H1 (cell line): ENCODE measurements around the gene EIPR1. TPM values are rescaled to one million over a fixed set of nuclear protein-coding genes. Genes with fewer than 3 reads are reported as not detected.

Source experiments
- CTCF ChIA-PET: fragments of 300-600 bp; sonication (Branson Sonifier 250); formaldehyde crosslinking; loops from one replicate; lab custom pipeline; 2021; ENCODE audit not compliant: partially characterized antibody; lab: Charles Lee
- POLR2A ChIA-PET: fragments of 300-600 bp; sonication (Branson Sonifier 250); formaldehyde crosslinking; loops from one replicate; lab custom pipeline; 2021; ENCODE audit warnings: inconsistent platforms; ENCODE audit not compliant: partially characterized antibody; lab: Charles Lee
- DNase-seq, 2 experiments: peaks; one replicate each; pipeline versions ENCODE4 v3.0.0 to v3.0.0-alpha.2; 2010 to 2022; ENCODE audit warnings: low spot score in 2 of 2, low read depth in 1 of 2, mixed read lengths in 1 of 2
- FAIRE-seq: peaks from 2 replicates; lab custom pipeline; 2011; peaks lifted over from hg19 to GRCh38; lab: Jason Lieb, UNC
- H2AFZ ChIP-seq: 2 replicates; pipeline ENCODE4 v1.8.1; 2012; ENCODE audit warnings: low read length, inconsistent platforms
- H2AK5ac ChIP-seq: 2 replicates; pipeline ENCODE4 v1.6.1; 2013; ENCODE audit warnings: low read depth, low read length
- H2BK120ac ChIP-seq: replicated peaks from 2 replicates; pipeline ENCODE3; 2013; ENCODE audit warnings: low read depth, low read length, inconsistent platforms
- H2BK12ac ChIP-seq: 2 replicates; pipeline ENCODE4 v1.6.1; 2013; ENCODE audit warnings: low read depth, low read length
- H2BK15ac ChIP-seq: 2 replicates; pipeline ENCODE4 v1.6.1; 2013; ENCODE audit warnings: low read length
- H2BK20ac ChIP-seq: 2 replicates; pipeline ENCODE4 v1.6.1; 2013; ENCODE audit warnings: low read length
- H2BK5ac ChIP-seq: 2 replicates; pipeline ENCODE4 v1.6.1; 2013; ENCODE audit warnings: low read depth, low read length
- H3K14ac ChIP-seq: 2 replicates; pipeline ENCODE4 v1.6.1; 2013; ENCODE audit warnings: inconsistent platforms; ENCODE audit not compliant: insufficient read length
- H3K18ac ChIP-seq: 2 replicates; pipeline ENCODE4 v1.6.1; 2013; ENCODE audit warnings: low read length; ENCODE audit errors: extremely low read depth
- H3K23ac ChIP-seq: 2 replicates; pipeline ENCODE4 v1.6.1; 2013; ENCODE audit warnings: inconsistent platforms; ENCODE audit not compliant: insufficient read length
- H3K23me2 ChIP-seq: 2 replicates; pipeline ENCODE4 v1.6.1; 2013; ENCODE audit warnings: low read depth, low read length
- H3K27ac ChIP-seq: 2 replicates; pipeline ENCODE4 v1.6.1; 2011; ENCODE audit warnings: low read depth, low read length, inconsistent platforms
- H3K27me3 ChIP-seq, 4 experiments: replicated peaks in 1 of 4; 1 replicate in 1 of 4; 2 replicates in 3 of 4; pipeline versions ENCODE4 v1.6.1 to v1.8.1; 2011 to 2013; ENCODE audit warnings: low read length in 3 of 4, mild to moderate bottlenecking in 3 of 4, inconsistent platforms in 2 of 4, mixed read lengths in 2 of 4, moderate library complexity in 1 of 4; ENCODE audit not compliant: control insufficient read depth in 3 of 4, insufficient read depth in 3 of 4; ENCODE audit errors: extremely low read depth in 1 of 4
- H3K36me3 ChIP-seq, 4 experiments: 2 replicates each; pipeline versions ENCODE4 v1.6.1 to v1.8.1; 2011 to 2013; ENCODE audit warnings: mild to moderate bottlenecking in 4 of 4, low read length in 3 of 4, moderate library complexity in 2 of 4, control low read depth in 1 of 4, inconsistent platforms in 1 of 4; ENCODE audit not compliant: insufficient read depth in 4 of 4, control insufficient read depth in 2 of 4
- H3K4ac ChIP-seq: replicated peaks from 2 replicates; pipeline ENCODE3; 2013; ENCODE audit warnings: low read length, low read depth, mixed read lengths, inconsistent platforms; ENCODE audit not compliant: insufficient read length
- H3K4me1 ChIP-seq, 4 experiments: replicated peaks in 1 of 4; 1 replicate in 1 of 4; 2 replicates in 3 of 4; pipeline versions ENCODE4 v1.6.1 to v1.8.1; 2011 to 2013; ENCODE audit warnings: low read length in 3 of 4, inconsistent platforms in 2 of 4, mixed read lengths in 1 of 4; ENCODE audit not compliant: insufficient read depth in 4 of 4, control insufficient read depth in 3 of 4
- H3K4me2 ChIP-seq, 2 experiments: 2 replicates each; pipeline versions ENCODE4 v1.6.1 to v1.8.1; 2011 to 2013; ENCODE audit warnings: low read depth in 2 of 2, low read length in 2 of 2, control low read depth in 1 of 2, inconsistent platforms in 1 of 2, mild to moderate bottlenecking in 1 of 2; ENCODE audit not compliant: insufficient read depth in 1 of 2
- H3K4me3 ChIP-seq, 4 experiments: fragments of 200-600, 300-600 bp in 1 of 4; sonication (generic), shearing (Covaris generic), sonication (Bioruptor Twin) in 1 of 4; 2 replicates each; pipeline versions ENCODE4 v1.5.1 to v1.8.1; 2011 to 2016; ENCODE audit warnings: low read length in 4 of 4, low read depth in 3 of 4, control low read depth in 2 of 4, inconsistent platforms in 2 of 4, mild to moderate bottlenecking in 2 of 4, mixed read lengths in 1 of 4, moderate library complexity in 1 of 4; ENCODE audit not compliant: insufficient read depth in 2 of 4; ENCODE audit errors: extremely low read depth in 1 of 4
- H3K56ac ChIP-seq: replicated peaks from 2 replicates; pipeline ENCODE3; 2013; ENCODE audit warnings: low read depth, mild to moderate bottlenecking, mixed read lengths, low read length, inconsistent platforms; ENCODE audit not compliant: insufficient read length
- H3K79me1 ChIP-seq: 2 replicates; pipeline ENCODE4 v1.6.1; 2013; ENCODE audit warnings: low read depth, low read length, control low read depth
- H3K79me2 ChIP-seq, 2 experiments: 2 replicates each; pipeline versions ENCODE4 v1.6.1 to v1.8.1; 2012 to 2013; ENCODE audit warnings: low read length in 2 of 2, mild to moderate bottlenecking in 2 of 2, inconsistent platforms in 1 of 2; ENCODE audit not compliant: insufficient read depth in 2 of 2, control insufficient read depth in 1 of 2
- H3K9ac ChIP-seq, 4 experiments: replicated peaks in 1 of 4; 1 replicate in 1 of 4; 2 replicates in 3 of 4; pipeline versions ENCODE4 v1.6.1 to v1.8.1; 2011 to 2013; ENCODE audit warnings: low read depth in 3 of 4, low read length in 3 of 4, control low read depth in 2 of 4, mild to moderate bottlenecking in 2 of 4, moderate library complexity in 2 of 4, inconsistent platforms in 1 of 4; ENCODE audit errors: extremely low read depth in 1 of 4
- H3K9me3 ChIP-seq, 2 experiments: 2 replicates each; pipeline versions ENCODE4 v1.6.1 to v1.8.1; 2012 to 2013; ENCODE audit warnings: mild to moderate bottlenecking in 2 of 2, moderate library complexity in 2 of 2, control low read depth in 1 of 2, inconsistent platforms in 1 of 2, low read depth in 1 of 2, low read length in 1 of 2, mixed read lengths in 1 of 2; ENCODE audit not compliant: insufficient read depth in 2 of 2
- H4K20me1 ChIP-seq, 2 experiments: replicated peaks in 1 of 2; 2 replicates each; pipeline versions ENCODE3 to v1.8.1; 2011 to 2013; ENCODE audit warnings: inconsistent platforms in 2 of 2, low read length in 2 of 2, mild to moderate bottlenecking in 1 of 2; ENCODE audit not compliant: insufficient read depth in 2 of 2, control insufficient read depth in 1 of 2
- H4K5ac ChIP-seq: 2 replicates; pipeline ENCODE4 v1.6.1; 2013; ENCODE audit warnings: low read length, low read depth, mixed read lengths, inconsistent platforms; ENCODE audit not compliant: insufficient read length
- H4K8ac ChIP-seq: 2 replicates; pipeline ENCODE4 v1.8.0; 2013; ENCODE audit warnings: mild to moderate bottlenecking, moderate library complexity, low read length, inconsistent platforms; ENCODE audit not compliant: insufficient read depth; ENCODE audit errors: extremely low read depth
- H4K91ac ChIP-seq: replicated peaks from 2 replicates; pipeline ENCODE3; 2013; ENCODE audit warnings: low read length, mixed read lengths, inconsistent platforms; ENCODE audit not compliant: insufficient read length
- ATF2 ChIP-seq: IDR thresholded peaks from 2 replicates; pipeline ENCODE4 v1.6.1; 2012; ENCODE audit warnings: low read length, inconsistent platforms
- CHD2 ChIP-seq: IDR thresholded peaks from 2 replicates; pipeline ENCODE4 v1.6.1; 2012; ENCODE audit warnings: low read length, improper control_type of control experiment
- EGR1 ChIP-seq: IDR thresholded peaks from 2 replicates; pipeline ENCODE4 v1.6.1; 2011; ENCODE audit warnings: low read depth, low read length, borderline replicate concordance
- JUN ChIP-seq: IDR thresholded peaks from 2 replicates; pipeline ENCODE4 v1.6.1; 2011; ENCODE audit warnings: low read depth, mild to moderate bottlenecking, improper control_type of control experiment, low read length
- MAFK ChIP-seq: IDR thresholded peaks from 2 replicates; pipeline ENCODE4 v1.6.1; 2012; ENCODE audit warnings: low read depth, mild to moderate bottlenecking, improper control_type of control experiment, low read length
- SIN3A ChIP-seq, 2 experiments: IDR thresholded peaks in 1 of 2; conservative IDR thresholded peaks in 1 of 2; 2 replicates each; pipeline ENCODE4 v1.6.1; 2011 to 2012; ENCODE audit warnings: low read length in 2 of 2, improper control_type of control experiment in 1 of 2, low read depth in 1 of 2, mild to moderate bottlenecking in 1 of 2
- SP2 ChIP-seq: IDR thresholded peaks from 2 replicates; pipeline ENCODE4 v1.6.1; 2012; ENCODE audit warnings: mild to moderate bottlenecking, low read length, inconsistent platforms
- SRF ChIP-seq: IDR thresholded peaks from 2 replicates; pipeline ENCODE4 v1.6.1; 2011; ENCODE audit warnings: mild to moderate bottlenecking, low read depth, low read length, moderate library complexity
- TAF1 ChIP-seq: IDR thresholded peaks from 2 replicates; pipeline ENCODE4 v1.6.1; 2011; ENCODE audit warnings: mild to moderate bottlenecking, low read depth, low read length
- USF2 ChIP-seq: IDR thresholded peaks from 2 replicates; pipeline ENCODE4 v1.6.1; 2011; ENCODE audit warnings: low read length, improper control_type of control experiment
- WGBS, 2 experiments: shearing (Covaris generic) in 1 of 2; methylation state at CpG; one replicate each; pipeline versions ENCODE4 v1.1.6 to v1.1.7; 2013 to 2015; ENCODE audit warnings: low lambda C conversion rate in 2 of 2, mixed read lengths in 2 of 2, inconsistent platforms in 1 of 2, low coverage in 1 of 2, missing lambda C conversion rate in 1 of 2; ENCODE audit not compliant: insufficient replicate concordance in 2 of 2, insufficient coverage in 1 of 2, insufficient read length in 1 of 2; ENCODE audit errors: extremely low coverage in 1 of 2, missing lambda C conversion rate in 1 of 2; 5-methylcytosine and 5-hydroxymethylcytosine counted together
- polyA plus RNA-seq, 7 experiments: library from polyadenylated mRNA; depleted of rRNA in 3 of 7; stranded (reverse) in 5 of 7; unstranded in 2 of 7; fragments of >200 nt in 5 of 7; fragments of 200-250 nt in 2 of 7; gene quantifications; 1 replicate in 5 of 7; 2 replicates in 1 of 7; 4 replicates in 1 of 7; pipeline versions ENCODE4 v1.2.1 to v1.2.3, GENCODE V29; 2011 to 2013; ENCODE audit warnings: missing spikeins in 2 of 7, mixed read lengths in 2 of 7
- total RNA-seq: library from RNA; stranded (reverse); fragmentation: NEBNext Ultra II Directional; extraction: Animal tissue kit (Norgen Biotek cat#: 25700); gene quantifications from 2 replicates; pipeline ENCODE4 v1.2.1, GENCODE V29; 2021

The EIPR1 gene
- total and polyA plus RNA-seq, 2 of the 8 experiments (the other 6 are each of a cell fraction or from before 2014, with no cell fraction given): 26.3 to 56.4 TPM

GRCh38 chr2:3336844-3337243 lies 40.8 kb downstream of the EIPR1 start:
- 83% methylated on average over 2 of the region's 2 CpGs; no CpG with 5 or more reads in 1 of the 2 experiments for WGBS, 2 experiments
- no peak for FAIRE-seq
- H4K91ac ChIP-seq: no peak overlapping the region
- no peaks in the 10 kb centered on the region for H3K23me2 ChIP-seq
- no peak overlapping the region for H2AK5ac ChIP-seq
- H3K79me2 ChIP-seq: no peaks in the 10 kb centered on the region
- no peak overlapping the region for H2AFZ ChIP-seq
- H3K4ac ChIP-seq: no peak overlapping the region
- POLR2A ChIA-PET: interaction anchor here (0.6 kb wide), 1 partner anchor 394 kb away, joined by 3 read pairs; no protein-coding TSS in a partner anchor
- H3K4me1 ChIP-seq: no peaks in the 10 kb centered on the region
- no peak overlapping the region for H3K4me2 ChIP-seq
- H3K4me3 ChIP-seq: no peak overlapping the region
- H3K23ac ChIP-seq: no peak overlapping the region
- no peak overlapping the region for H4K8ac ChIP-seq
- CTCF ChIA-PET: no interaction called here
- H2BK120ac ChIP-seq: no peak overlapping the region
- no peak overlapping the region for H2BK20ac ChIP-seq
- no peaks in the 10 kb centered on the region for H3K9me3 ChIP-seq
- peaks cover 2 to 12% (median 9%) of the 10 kb centered on the region in 4 experiments; a peak in 5 of 8 replicates for H3K36me3 ChIP-seq
- H2BK15ac ChIP-seq: no peak overlapping the region
- H3K27me3 ChIP-seq: no peaks in the 10 kb centered on the region
- H3K27ac ChIP-seq: no peak overlapping the region
- DNase-seq: no peak
- H3K14ac ChIP-seq: no peak overlapping the region
- H3K79me1 ChIP-seq: peaks cover 10% of the 10 kb centered on the region
- H3K18ac ChIP-seq: no peak overlapping the region
- H4K5ac ChIP-seq: no peak overlapping the region
- no peak overlapping the region for H3K9ac ChIP-seq
- no peak overlapping the region for H3K56ac ChIP-seq
- H4K20me1 ChIP-seq: peaks cover 0 to 4% of the 10 kb centered on the region in 2 experiments
- no peak overlapping the region for H2BK12ac ChIP-seq
- H2BK5ac ChIP-seq: no peak overlapping the region
- TF ChIP-seq ATF2 (no peak), TAF1 (no peak), SIN3A (conservative IDR thresholded peaks at IDR 0.05 in 1 of 2, IDR thresholded peaks at IDR 0.05 in 1 of 2; ENCODE audit: low read depth in 1 of 2, low read length in 2 of 2) (no peak), CHD2 (no peak), USF2 (no peak), SRF (no peak), MAFK (no peak), SP2 (no peak), EGR1 (no peak), JUN (no peak)
